Esophagus muscularis mucosa (tissue), 4 donors: ENCODE data around the gene USP30. TPM values are rescaled to one million over a fixed set of nuclear protein-coding genes. Genes with fewer than 3 reads are reported as not detected.
A peak's percentile ranks its signal among the peaks of the same experiment; 100 is the strongest.

Experiments
- DNase-seq: peaks from one replicate; pipeline ENCODE4 v3.0.0-alpha.2; 2017; ENCODE audit errors: extremely low spot score
- H3K27ac ChIP-seq, 4 donors: fragments of 200-600 bp; sonication (generic); replicated peaks in 1 of 4; 1 replicate in 3 of 4; 2 replicates in 1 of 4; pipeline ENCODE4 v1.5.1; 2016 to 2019; ENCODE audit warnings: mild to moderate bottlenecking in 1 of 4
- H3K27me3 ChIP-seq, 4 donors: fragments of 200-600 bp; sonication (generic); one replicate each; pipeline versions ENCODE4 v1.5.1 to v1.6.0; 2016 to 2019
- H3K36me3 ChIP-seq, 4 donors: fragments of 200-600 bp; sonication (generic); one replicate each; pipeline ENCODE4 v1.5.1; 2016 to 2019
- H3K4me1 ChIP-seq, 4 donors: fragments of 200-600 bp; sonication (generic); one replicate each; pipeline ENCODE4 v1.5.1; 2016 to 2019
- H3K4me3 ChIP-seq, 4 donors: fragments of 200-600 bp; sonication (generic); 1 replicate in 2 of 4; 2 replicates in 2 of 4; pipeline ENCODE4 v1.5.1; 2016 to 2019; ENCODE audit warnings: mild to moderate bottlenecking in 4 of 4, moderate library complexity in 1 of 4
- H3K9me3 ChIP-seq, 4 donors: fragments of 200-600 bp; sonication (generic); 1 replicate in 3 of 4; 2 replicates in 1 of 4; pipeline ENCODE4 v1.5.1; 2016 to 2019
- CTCF ChIP-seq, 3 experiments: fragments of 200-600 bp in 2 of 3; fragments of 450-650 bp in 1 of 3; sonication (generic) in 2 of 3; IDR thresholded peaks; one replicate each; pipeline ENCODE4 v1.5.1; 2017 to 2019; ENCODE audit warnings: antibody characterized with exemption in 3 of 3, mild to moderate bottlenecking in 2 of 3, moderate library complexity in 1 of 3
- EP300 ChIP-seq: sonication (generic); formaldehyde crosslinking; IDR thresholded peaks from one replicate; pipeline ENCODE4 v1.6.1; 2017; ENCODE audit warnings: antibody characterized with exemption
- POLR2A ChIP-seq: fragments of 450-650 bp; IDR thresholded peaks from one replicate; pipeline ENCODE4 v1.6.1; 2017; ENCODE audit warnings: antibody characterized with exemption, moderate library complexity, mild to moderate bottlenecking, low read depth
- POLR2AphosphoS5 ChIP-seq, 2 donors: sonication (generic); formaldehyde crosslinking; IDR thresholded peaks; one replicate each; pipeline ENCODE4 v1.6.1; 2017; ENCODE audit warnings: antibody characterized with exemption in 2 of 2
- WGBS: methylation state at CpG from one replicate; pipeline ENCODE4 v1.1.5; 2018; 5-methylcytosine and 5-hydroxymethylcytosine counted together
- intact Hi-C: fragments of 100-400 bp; cut with DNase I; formaldehyde crosslinking; loops from one replicate; pipeline ENCODE4 v1.15.1; 2023
- total RNA-seq, 4 donors: library from RNA; depleted of rRNA; stranded (reverse); fragments of >200 nt; gene quantifications; one replicate each; pipeline versions ENCODE4 v1.1.0 to v1.2.1, GENCODE V29; 2016

Gene USP30
- total RNA-seq, 4 donors from 2014 or later, result 6.2 to 14.6 (median 12.2) TPM

GRCh38 chr12:109014984-109015765 lies 37.2 kb upstream of the USP30 start:
- Histone ChIP-seq H3K36me3 (no peaks in the 10 kb centered on the region), H3K4me3 (no peak overlapping the region), H3K4me1 (no peaks in the 10 kb centered on the region), H3K27ac (no peak overlapping the region), H3K27me3 (peaks cover 0 to 12% (median 0%) of the 10 kb centered on the region in 4 donors), H3K9me3 (no peaks in the 10 kb centered on the region)
- intact Hi-C loops, result no loop called here
- no peak for DNase-seq
- 90% methylated on average over 6 of the region's 6 CpGs for whole genome bisulfite sequencing
- TF ChIP-seq EP300 (no peak), CTCF (IDR thresholded peaks at IDR 0.05) (no peak), POLR2AphosphoS5 (IDR thresholded peaks at IDR 0.05) (no peak), POLR2A (no peak)

- Histone ChIP-seq H3K27ac (no peak overlapping the region), H3K4me1 (peaks cover 0 to 7% (median 5%) of the 10 kb centered on the region in 4 donors), H3K9me3 (no peaks in the 10 kb centered on the region), H3K4me3 (no peak overlapping the region), H3K36me3 (no peaks in the 10 kb centered on the region), H3K27me3 (peaks cover 0 to 12% (median 0%) of the 10 kb centered on the region in 4 donors)
- TF ChIP-seq POLR2A (no peak), CTCF (IDR thresholded peaks at IDR 0.05) (no peak), EP300 (no peak), POLR2AphosphoS5 (IDR thresholded peaks at IDR 0.05) (no peak)
- WGBS, result 71% methylated on average over 8 of the region's 8 CpGs
- no peak for DNase-seq
- intact Hi-C loops, result no loop called here
Observed at GRCh38 chr12:109016016-109016415, 36.4 kb upstream of the USP30 start.

- TF ChIP-seq CTCF (IDR thresholded peaks at IDR 0.05), result no peak
- TF ChIP-seq POLR2AphosphoS5 (IDR thresholded peaks at IDR 0.05), result no peak
- TF ChIP-seq EP300, result no peak
- no peak for TF ChIP-seq POLR2A
- Histone ChIP-seq H3K9me3 (no peaks in the 10 kb centered on the region), H3K27me3 (peaks cover 0 to 12% (median 0%) of the 10 kb centered on the region in 4 donors), H3K4me1 (peaks cover 0 to 8% (median 6%) of the 10 kb centered on the region in 4 donors), H3K27ac (no peak overlapping the region), H3K4me3 (no peak overlapping the region), H3K36me3 (no peaks in the 10 kb centered on the region)
- no peak for DNase-seq
- intact Hi-C loops, result no loop called here
- 90% methylated on average over 6 of the region's 6 CpGs for WGBS
Observed at GRCh38 chr12:109016978-109017377, 35.4 kb upstream of the USP30 start.

- DNase-seq, result no peak
- H3K4me3 ChIP-seq, result no peak overlapping the region
- peaks cover 0 to 12% (median 0%) of the 10 kb centered on the region in 4 donors for H3K27me3 ChIP-seq
- H3K27ac ChIP-seq, result no peak overlapping the region
- H3K4me1 ChIP-seq, result peaks cover 0 to 8% (median 6%) of the 10 kb centered on the region in 4 donors
- H3K9me3 ChIP-seq, result no peaks in the 10 kb centered on the region
- H3K36me3 ChIP-seq, result no peaks in the 10 kb centered on the region
- 79% methylated on average over 4 of the region's 4 CpGs for WGBS
- TF ChIP-seq EP300, result no peak
- intact Hi-C loops, result no loop called here
Observed at GRCh38 chr12:109018296-109018695, 34.1 kb upstream of the USP30 start.

- intact Hi-C loops, result no loop called here
- Histone ChIP-seq H3K9me3 (no peaks in the 10 kb centered on the region), H3K27me3 (peaks cover 0 to 7% (median 0%) of the 10 kb centered on the region in 4 donors), H3K4me1 (peaks cover 0 to 8% (median 6%) of the 10 kb centered on the region in 4 donors), H3K36me3 (no peaks in the 10 kb centered on the region), H3K4me3 (no peak overlapping the region), H3K27ac (no peak overlapping the region)
- TF ChIP-seq POLR2A, result no peak
- peak; percentile 37 for DNase-seq
- WGBS, result 57% methylated on average over 7 of the region's 7 CpGs
Observed at GRCh38 chr12:109020146-109020795, 32.1 kb upstream of the USP30 start.
